Putamen (tissue), 1 donor: ENCODE results near the gene CFAP73.

Experiments
- DNase-seq: peaks from one replicate; pipeline ENCODE4 v3.0.0-alpha.2; 2016; ENCODE audit warnings: low spot score

CFAP73 gene

GRCh38 chr12:113165521-113166450 is 16.3 kb downstream of the CFAP73 start:
- no peak for DNase-seq

DNA sequence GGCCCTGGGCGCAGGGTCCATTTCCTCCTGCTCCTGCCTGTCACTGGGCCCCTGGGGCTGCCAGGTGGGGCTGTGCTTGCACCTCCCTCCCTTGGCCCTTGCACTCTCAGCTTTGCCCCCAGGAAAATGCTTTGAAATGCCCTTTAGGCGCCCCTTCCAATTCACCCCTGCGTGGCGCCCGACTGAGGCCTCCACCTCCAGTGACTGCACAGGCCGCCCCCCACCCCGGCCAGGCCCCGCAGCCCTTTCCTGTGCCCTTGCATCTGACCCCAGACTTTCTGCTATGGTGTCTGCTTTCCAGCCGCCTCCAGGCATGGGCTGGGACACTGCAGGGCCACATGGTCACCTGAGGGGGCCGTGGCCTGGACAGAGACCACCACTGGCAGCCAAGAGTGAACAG is 18.3 kb downstream of the CFAP73 start:
- no peak for DNase-seq

DNA sequence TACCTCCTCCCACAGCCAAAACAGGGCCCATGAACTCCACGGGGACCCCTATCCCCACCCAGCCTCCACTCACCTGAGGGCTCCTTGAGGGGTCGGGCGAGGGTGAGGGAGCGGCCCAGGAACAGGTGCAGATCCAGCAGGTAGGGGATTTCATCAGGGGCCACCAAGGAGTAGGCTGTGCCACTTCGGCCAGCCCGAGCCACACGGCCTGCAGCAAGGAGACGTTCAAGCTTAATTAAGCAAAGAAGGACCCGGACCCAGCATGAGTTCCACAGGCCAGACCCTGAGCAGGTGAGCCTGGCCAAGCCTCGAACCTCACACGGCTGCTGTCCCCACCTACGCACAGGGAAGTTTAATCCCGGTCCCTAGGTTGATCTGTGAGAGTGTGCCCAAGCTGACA is 20.2 kb downstream of the CFAP73 start:
- no peak for DNase-seq

- DNase-seq, result no peak
These were observed 20.9 kb downstream of the CFAP73 start for GRCh38 chr12:113170457-113170856.

GRCh38 chr12:113170926-113171325 is 21.4 kb downstream of the CFAP73 start:
- no peak for DNase-seq

GRCh38 chr12:113171543-113171942 is 22.0 kb downstream of the CFAP73 start:
- DNase-seq, result no peak

DNA sequence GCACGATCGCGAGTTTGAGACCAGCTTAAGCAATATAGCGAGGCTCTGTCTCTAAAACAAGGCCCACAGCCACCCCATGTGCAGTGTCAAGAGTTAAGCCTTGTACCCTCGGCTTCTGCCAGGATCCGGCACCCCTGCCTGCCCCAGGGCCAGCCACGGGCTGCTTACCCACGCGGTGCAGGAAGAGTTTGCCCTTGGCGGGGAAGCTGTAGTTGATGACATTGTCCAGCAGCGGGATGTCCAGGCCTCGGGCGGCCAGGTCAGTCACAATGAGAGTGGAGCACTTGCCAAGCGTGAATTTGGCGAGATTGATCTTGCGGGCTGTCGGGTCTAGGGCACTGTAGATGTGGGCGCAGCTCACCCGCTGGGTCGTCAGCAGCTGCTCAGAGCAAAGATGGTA is 22.7 kb downstream of the CFAP73 start:
- DNase-seq, result no peak

DNA sequence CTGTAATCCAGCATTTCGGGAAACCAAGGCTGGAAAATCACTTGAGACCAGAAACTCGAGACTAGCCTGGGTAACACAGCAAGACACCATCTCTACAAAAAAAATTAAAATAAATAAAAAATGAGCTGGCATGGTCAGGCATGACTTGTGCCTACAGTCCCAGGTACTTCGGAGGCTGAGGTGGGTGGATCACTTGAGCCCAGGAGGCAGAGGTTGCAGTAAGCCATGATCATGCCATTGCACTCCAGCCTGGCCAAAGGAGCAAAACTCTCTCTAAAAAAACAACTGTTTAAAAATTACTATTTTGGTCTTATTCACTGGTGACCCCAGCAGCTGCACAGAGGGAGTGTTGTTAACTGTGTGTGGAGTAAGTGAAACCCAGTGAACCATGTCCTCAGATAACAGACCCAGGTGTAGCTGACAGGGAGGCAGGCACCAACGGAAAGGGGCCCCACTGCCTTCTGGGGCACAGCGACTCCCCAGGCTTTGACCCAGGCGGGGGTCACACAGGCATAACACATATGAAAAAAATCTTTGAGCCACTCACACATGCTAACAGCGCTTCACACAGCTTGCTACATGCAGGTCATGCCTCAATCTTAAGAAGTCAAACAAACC is 23.7 kb downstream of the CFAP73 start:
- no peak for DNase-seq

- no peak for DNase-seq
These were observed 25.2 kb downstream of the CFAP73 start for GRCh38 chr12:113174461-113175384.

GRCh38 chr12:113179023-113179422 is 29.5 kb downstream of the CFAP73 start:
- DNase-seq, result no peak

DNA sequence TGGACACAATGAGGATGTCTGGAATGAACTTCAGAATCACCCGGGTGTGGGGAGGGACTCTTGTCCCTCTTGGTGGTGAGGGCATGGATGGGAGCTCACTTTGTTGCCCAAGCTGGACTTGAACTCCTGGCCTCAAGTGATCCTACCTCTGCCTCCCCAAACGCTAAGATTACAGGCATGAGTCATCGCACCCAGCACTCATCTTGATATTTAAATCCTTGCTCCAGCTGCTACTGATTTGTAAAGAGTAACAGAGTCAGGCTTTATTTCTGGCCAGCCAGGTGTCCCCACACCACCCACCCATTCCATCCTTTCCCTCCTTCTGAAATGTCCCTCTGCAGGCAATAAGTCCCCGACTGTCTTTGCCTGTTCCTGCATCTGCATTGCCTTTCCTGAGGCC is 30.8 kb downstream of the CFAP73 start:
- no peak for DNase-seq

DNA sequence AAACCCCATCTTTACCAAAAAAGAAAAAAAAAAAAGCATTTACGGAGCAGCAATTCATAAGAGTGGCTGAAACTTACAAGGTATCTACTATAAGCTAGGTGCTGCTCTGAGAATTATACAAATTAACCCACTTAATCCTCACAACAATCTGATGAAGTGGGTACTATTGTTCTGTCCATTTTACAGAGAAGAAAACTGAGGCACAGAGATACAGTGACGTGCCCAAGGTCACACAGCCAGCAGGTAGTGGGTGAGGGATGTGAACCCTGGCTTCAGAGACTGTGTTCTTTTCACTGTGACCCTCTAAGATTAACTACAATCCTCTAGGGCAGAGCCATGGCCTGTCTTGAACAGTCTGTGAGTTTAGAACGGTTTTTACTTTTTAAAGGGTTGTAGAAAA is 32.5 kb downstream of the CFAP73 start:
- no peak for DNase-seq

- DNase-seq, result no peak
These were observed 33.6 kb downstream of the CFAP73 start for GRCh38 chr12:113183030-113183589.

GRCh38 chr12:113184098-113184899 is 34.8 kb downstream of the CFAP73 start:
- DNase-seq, result no peak

DNA sequence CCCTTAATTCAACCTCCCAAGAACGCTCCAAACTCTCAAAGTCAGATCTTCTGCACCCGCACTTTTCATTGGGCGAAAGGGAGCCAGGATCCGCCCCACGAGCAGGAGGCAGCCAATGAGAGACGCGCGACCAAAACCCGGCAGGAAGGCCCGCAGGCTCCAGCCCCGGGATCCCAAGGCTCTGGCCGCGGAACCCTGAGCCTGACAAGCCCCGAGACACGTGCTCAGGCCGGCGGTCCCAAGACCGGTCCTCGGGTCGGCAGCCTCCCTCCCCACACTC is 35.3 kb downstream of the CFAP73 start:
- peak; percentile 85 for DNase-seq

DNA sequence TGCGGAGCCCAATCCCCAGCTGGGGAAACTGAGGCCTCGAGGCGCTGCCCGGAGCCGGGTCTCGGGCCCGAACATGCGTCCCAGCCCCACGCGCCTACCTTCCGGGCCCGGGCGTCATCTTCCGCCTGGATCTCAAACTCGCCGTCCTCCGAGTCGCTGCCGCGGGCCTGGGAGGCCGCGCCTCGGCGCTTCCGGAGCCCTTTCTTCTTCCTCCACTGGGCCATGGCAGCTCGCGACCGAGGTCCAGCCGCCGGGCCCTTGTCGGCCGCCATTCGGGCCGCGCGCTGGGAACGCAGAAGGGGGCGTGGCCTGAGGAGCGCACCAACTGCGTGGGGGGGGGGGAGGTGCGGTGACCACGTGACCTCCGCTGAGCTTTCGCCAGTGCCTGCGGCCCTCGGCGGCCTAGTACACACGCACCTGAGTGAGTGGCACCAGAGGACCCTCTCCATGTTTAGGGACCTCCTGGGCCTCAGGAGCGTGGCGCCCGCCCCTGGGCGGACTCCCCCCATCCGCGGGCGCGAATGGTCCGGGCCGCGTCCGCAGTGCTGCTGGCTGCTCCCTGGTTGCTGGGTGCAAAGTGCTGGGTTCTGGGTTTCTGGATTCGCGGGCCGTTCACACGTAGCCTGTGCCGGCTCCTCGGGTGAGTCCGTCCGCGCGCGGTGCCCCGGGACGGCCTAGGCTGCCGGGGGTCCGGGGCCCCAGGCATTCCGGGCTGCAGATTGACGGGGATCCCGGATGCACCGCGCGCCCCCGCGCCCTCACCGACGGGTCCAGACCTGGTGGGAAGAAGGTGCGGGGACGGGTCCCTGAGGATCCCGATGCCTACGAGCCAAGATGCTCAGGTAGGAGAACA is 35.9 kb downstream of the CFAP73 start, which contains the start of the genes DDX54 and RITA1:
TSS of gene DDX54 (minus strand) at position 299 of the 853 bp plus-strand sequence. CDS start at position 272, 27 bp downstream.
TSS of gene RITA1 (plus strand) at position 542 of the 853 bp plus-strand sequence. CDS start 1,026 bp downstream, outside the sequence.
- DNase-seq, result peak; percentile 78

GRCh38 chr12:113186033-113186365 is 36.5 kb downstream of the CFAP73 start:
- DNase-seq, result no peak

GRCh38 chr12:113186666-113187325 is 37.3 kb downstream of the CFAP73 start:
- DNase-seq, result no peak

DNA sequence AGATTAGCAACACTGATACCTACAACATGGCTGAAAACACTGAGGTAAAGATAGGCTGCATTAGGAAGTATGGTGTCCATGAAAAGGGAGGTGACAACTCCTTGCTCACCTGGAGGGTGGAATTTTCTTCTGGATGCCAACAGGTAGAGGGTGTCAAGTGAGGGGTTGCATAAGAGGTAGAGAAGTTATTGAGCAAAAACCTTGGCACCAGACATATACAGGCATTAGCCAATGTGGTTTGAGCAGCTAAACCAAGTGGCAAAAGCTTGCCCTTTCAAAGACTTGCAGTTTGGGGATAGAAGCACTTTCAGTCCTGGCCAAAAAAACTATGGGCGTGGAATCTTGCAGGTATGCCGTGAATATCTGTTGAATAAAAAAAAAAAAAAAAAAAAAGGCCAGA is 39.8 kb downstream of the CFAP73 start:
- no peak for DNase-seq

- no peak for DNase-seq
These were observed 41.2 kb downstream of the CFAP73 start for GRCh38 chr12:113190761-113191160.
